AG09309 (cell line): ENCODE results near the gene VANGL2.

Source experiments
- DNase-seq: peaks from one replicate; pipeline ENCODE4 v3.0.0-alpha.2; 2010; ENCODE audit warnings: low read depth
- H3K4me3 ChIP-seq: 2 replicates; pipeline ENCODE4 v1.5.1; 2011; ENCODE audit warnings: mild to moderate bottlenecking, low read depth, low read length, moderate library complexity; ENCODE audit not compliant: control insufficient read depth
- CTCF ChIP-seq: IDR thresholded peaks from 2 replicates; pipeline ENCODE4 v1.5.1; 2011; ENCODE audit warnings: mild to moderate bottlenecking, low read depth, low read length, inconsistent platforms; ENCODE audit not compliant: insufficient read depth, control insufficient read depth; ENCODE audit errors: missing control alignments

Gene VANGL2

GRCh38 chr1:160431006-160431405 lies 30.6 kb downstream of the VANGL2 start:
- no peak overlapping the region for H3K4me3 ChIP-seq
- no peak for DNase-seq
- no peak for TF ChIP-seq CTCF

DNA sequence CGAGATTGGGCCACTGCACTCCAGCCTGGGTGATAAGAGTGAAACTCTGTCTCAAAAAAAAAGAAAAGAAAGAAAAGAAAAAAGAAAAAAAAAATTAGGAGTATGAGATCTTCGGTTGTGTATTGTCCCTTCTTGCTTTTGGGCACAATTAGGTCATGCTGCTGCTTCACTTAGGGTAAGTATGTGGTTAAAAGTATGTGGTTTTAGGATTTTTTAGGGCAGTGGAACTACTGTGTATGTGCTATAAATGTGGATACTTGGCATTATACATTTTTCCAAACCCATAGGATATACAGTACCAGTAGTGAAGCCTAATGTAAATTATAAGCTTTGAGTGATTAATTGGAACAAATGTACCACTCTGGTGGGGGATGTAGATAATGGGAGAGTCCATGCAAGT lies 31.2 kb downstream of the VANGL2 start:
- no peak for TF ChIP-seq CTCF
- no peak overlapping the region for H3K4me3 ChIP-seq
- no peak for DNase-seq

GRCh38 chr1:160432371-160432786 lies 32.0 kb downstream of the VANGL2 start:
- no peak for TF ChIP-seq CTCF
- DNase-seq, result no peak
- H3K4me3 ChIP-seq, result no peak overlapping the region

GRCh38 chr1:160436966-160437365 lies 36.6 kb downstream of the VANGL2 start:
- no peak for TF ChIP-seq CTCF
- H3K4me3 ChIP-seq, result no peak overlapping the region

DNA sequence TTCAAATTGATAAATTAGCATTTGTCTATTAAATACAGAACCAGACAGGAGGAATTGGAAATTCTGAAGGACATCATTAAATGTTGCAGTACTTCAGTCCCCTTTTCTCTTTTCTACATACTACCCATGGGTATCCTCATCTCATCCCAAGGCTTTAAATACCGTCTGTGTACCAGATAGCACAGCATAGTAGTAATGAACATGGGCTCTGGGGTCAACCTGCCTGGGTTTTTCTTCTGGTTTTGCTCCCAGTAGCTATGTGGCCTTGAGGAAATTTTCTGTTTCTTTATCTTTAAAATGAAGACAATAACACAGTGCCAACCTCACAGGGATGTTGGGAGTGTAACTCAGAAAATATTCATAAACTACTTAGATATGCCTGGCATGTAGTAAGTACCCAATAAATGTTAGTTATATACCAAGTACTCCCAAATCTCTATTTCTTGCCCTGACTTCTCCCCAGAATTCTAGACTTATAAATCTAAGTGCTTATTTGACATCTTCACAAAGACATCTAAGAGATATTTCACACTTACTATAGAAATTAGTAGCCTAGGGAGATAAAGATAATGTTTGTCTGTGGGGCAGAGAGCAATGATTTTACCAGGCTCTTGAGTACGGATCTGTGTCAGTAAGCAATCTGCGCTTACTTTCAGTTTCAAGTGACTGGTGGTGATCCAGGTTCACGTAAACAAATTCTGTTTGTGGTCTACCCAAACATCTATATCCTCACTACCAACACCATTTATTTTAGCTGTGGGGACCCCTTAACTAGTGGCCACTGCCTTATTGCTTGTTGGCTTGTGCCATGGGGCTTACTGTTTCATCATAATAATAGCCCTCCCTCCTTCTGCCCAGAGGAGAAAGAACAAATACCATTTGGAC lies 37.3 kb downstream of the VANGL2 start:
- no peak overlapping the region for H3K4me3 ChIP-seq
- no peak for DNase-seq
- TF ChIP-seq CTCF, result no peak

More at GRCh38 chr1:160436966-160437365, 36.6 kb downstream of the VANGL2 start:
- DNase-seq, result no peak

DNA sequence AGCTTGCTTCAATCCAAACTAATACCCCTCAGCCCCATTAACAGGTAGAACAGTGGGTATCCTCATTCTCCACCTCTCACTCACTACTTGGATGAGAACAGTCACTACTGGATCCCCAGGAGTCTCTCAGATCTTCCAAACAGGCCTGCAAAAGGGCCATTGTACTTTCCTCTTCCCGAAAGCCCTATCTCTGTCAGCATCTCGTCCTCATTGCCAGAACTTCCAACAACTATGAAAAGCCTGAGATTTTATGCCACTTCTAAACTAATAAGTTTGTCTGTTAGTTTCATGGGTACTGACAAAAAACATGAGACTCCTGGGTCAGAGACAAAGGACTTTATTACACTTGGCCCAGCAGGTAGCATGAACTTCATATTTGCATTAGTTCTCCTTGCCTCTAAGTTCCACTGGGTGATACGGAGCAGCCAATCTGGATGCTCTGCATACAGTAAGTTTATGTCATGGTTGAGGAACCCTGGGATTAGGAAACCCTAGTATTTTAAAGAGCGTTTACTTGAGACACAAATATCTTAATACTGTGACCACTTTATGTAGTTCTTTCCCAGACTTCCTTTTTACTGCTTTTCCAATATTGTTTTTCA lies 38.1 kb downstream of the VANGL2 start:
- no peak for TF ChIP-seq CTCF
- DNase-seq, result no peak
- H3K4me3 ChIP-seq, result no peak overlapping the region
